Measurements from ENCODE around the gene C20orf96.
"Not testable (repeated sequence)": the region's sequence is repeated elsewhere in the genome, so short reads cannot be mapped to it uniquely, and the experiment has no call there.

DNA sequence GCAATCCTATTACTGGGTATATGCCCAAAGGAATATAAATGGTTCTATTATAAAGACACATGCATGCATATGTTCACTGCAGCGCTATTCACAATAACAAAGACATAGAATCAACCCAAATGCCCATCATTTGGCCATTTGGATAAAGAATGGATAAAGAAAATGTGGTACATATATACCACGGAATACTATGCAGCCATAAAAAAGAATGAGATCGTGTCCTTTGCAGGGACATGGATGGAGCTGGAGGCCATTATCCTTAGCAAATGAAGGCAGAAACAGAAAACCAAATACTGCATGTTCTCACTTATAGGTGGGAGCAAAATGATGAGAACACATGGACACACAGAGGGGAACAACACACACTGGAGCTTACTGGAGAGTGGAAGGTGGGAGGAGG lies 64.7 kb downstream of the C20orf96 start:
- TF ChIP-seq RFX5 (IDR thresholded peaks at IDR 0.05; ENCODE audit: low read depth, low read length); POLR2A (IDR thresholded peaks at IDR 0.05; ENCODE audit: low read depth, low read length); SMC3 (IDR thresholded peaks at IDR 0.05; ENCODE audit: low read depth, low read length); CEBPB (IDR thresholded peaks at IDR 0.05; ENCODE audit: low read depth, low read length); BHLHE40 (IDR thresholded peaks at IDR 0.05; ENCODE audit: low read depth, low read length); RAD21 (IDR thresholded peaks at IDR 0.05; ENCODE audit: low read length); RCOR1 (IDR thresholded peaks at IDR 0.05; ENCODE audit: insufficient replicate concordance, low read length); MAZ (IDR thresholded peaks at IDR 0.05; ENCODE audit: borderline replicate concordance, low read depth, low read length): not testable (repeated sequence)
- TF ChIP-seq, protein P1, sequence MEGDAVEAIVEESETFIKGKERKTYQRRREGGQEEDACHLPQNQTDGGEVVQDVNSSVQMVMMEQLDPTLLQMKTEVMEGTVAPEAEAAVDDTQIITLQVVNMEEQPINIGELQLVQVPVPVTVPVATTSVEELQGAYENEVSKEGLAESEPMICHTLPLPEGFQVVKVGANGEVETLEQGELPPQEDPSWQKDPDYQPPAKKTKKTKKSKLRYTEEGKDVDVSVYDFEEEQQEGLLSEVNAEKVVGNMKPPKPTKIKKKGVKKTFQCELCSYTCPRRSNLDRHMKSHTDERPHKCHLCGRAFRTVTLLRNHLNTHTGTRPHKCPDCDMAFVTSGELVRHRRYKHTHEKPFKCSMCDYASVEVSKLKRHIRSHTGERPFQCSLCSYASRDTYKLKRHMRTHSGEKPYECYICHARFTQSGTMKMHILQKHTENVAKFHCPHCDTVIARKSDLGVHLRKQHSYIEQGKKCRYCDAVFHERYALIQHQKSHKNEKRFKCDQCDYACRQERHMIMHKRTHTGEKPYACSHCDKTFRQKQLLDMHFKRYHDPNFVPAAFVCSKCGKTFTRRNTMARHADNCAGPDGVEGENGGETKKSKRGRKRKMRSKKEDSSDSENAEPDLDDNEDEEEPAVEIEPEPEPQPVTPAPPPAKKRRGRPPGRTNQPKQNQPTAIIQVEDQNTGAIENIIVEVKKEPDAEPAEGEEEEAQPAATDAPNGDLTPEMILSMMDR (conservative IDR thresholded peaks at IDR 0.05; ENCODE audit: low read depth, low read length), result not testable (repeated sequence)
- TF ChIP-seq, protein P2, sequence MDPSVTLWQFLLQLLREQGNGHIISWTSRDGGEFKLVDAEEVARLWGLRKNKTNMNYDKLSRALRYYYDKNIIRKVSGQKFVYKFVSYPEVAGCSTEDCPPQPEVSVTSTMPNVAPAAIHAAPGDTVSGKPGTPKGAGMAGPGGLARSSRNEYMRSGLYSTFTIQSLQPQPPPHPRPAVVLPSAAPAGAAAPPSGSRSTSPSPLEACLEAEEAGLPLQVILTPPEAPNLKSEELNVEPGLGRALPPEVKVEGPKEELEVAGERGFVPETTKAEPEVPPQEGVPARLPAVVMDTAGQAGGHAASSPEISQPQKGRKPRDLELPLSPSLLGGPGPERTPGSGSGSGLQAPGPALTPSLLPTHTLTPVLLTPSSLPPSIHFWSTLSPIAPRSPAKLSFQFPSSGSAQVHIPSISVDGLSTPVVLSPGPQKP (IDR thresholded peaks at IDR 0.05; ENCODE audit: borderline replicate concordance, low read depth, low read length), result not testable (repeated sequence)
- TF ChIP-seq, protein P3, sequence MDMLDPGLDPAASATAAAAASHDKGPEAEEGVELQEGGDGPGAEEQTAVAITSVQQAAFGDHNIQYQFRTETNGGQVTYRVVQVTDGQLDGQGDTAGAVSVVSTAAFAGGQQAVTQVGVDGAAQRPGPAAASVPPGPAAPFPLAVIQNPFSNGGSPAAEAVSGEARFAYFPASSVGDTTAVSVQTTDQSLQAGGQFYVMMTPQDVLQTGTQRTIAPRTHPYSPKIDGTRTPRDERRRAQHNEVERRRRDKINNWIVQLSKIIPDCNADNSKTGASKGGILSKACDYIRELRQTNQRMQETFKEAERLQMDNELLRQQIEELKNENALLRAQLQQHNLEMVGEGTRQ (IDR thresholded peaks at IDR 0.05; ENCODE audit: low read depth, low read length), result not testable (repeated sequence)
